Measurements from ENCODE around the gene SERINC2.

DNA sequence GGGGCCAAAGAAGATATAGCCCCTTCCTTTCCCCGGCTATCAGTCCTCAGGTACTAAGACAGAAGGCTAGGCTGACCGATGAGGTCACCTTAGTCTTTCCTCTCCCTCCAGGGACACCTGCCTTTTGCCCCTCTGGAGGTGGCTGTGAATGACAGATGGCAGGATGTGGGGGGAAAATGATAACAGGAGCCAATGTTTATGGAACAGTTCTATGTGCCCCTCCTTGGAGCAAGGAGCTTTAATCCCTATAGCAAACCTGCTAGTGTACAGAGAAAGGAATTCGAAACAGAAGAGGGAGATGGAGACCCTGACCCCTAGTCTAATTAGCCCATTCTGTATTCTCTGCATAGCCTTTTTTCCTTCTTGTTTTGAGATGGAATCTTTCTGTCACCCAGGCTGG, 28.1 kb downstream of the SERINC2 start:
- no peak for TF ChIP-seq CTCF (conservative IDR thresholded peaks at IDR 0.05 in 1 of 2, IDR thresholded peaks at IDR 0.05 in 1 of 2; ENCODE audit: low read depth in 1 of 2, low read length in 2 of 2)
- TF ChIP-seq EZH2 (IDR thresholded peaks at IDR 0.05; ENCODE audit: low read length, missing control alignments): no peak
